Skin of body (tissue), 2 donors: Measurements from ENCODE around the gene TPSD1. TPM values are rescaled to one million over a fixed set of nuclear protein-coding genes. Genes with fewer than 3 reads are reported as not detected.
"Not testable (repeated sequence)": the region's sequence is repeated elsewhere in the genome, so short reads cannot be mapped to it uniquely, and the experiment has no call there.

Experiments used
- DNase-seq: peaks from one replicate; lab custom pipeline; 2025; lab: John Stamatoyannopoulos, UW
- total RNA-seq: library from RNA; depleted of rRNA; stranded (reverse); fragments of >200 nt; gene quantifications from one replicate; pipeline ENCODE4 v1.2.3, GENCODE V29; 2014

TPSD1 gene
- total RNA-seq, 1 donor from 2014 or later, result 1.3 TPM

GRCh38 chr16:1220841-1221627 lies 34.8 kb upstream of the TPSD1 start:
- no peak for DNase-seq

GRCh38 chr16:1221628-1222552 lies 34.0 kb upstream of the TPSD1 start:
- no peak for DNase-seq

- no peak for DNase-seq
These were observed 33.1 kb upstream of the TPSD1 start for GRCh38 chr16:1222553-1223354.

- DNase-seq, result no peak
These were observed 32.3 kb upstream of the TPSD1 start for GRCh38 chr16:1223355-1224214.

- DNase-seq, result no peak
These were observed 31.3 kb upstream of the TPSD1 start for GRCh38 chr16:1224558-1224957.

GRCh38 chr16:1225051-1225451 lies 30.8 kb upstream of the TPSD1 start, which contains the start of gene TPSG1:
Gene TPSG1 (minus strand): TSS chr16:1225268. CDS start chr16:1225252, 16 bp downstream.
- DNase-seq, result no peak

- not testable (repeated sequence) for DNase-seq
These were observed 30.0 kb upstream of the TPSD1 start for GRCh38 chr16:1225728-1226311.

GRCh38 chr16:1226692-1227091 lies 29.2 kb upstream of the TPSD1 start:
- DNase-seq, result not testable (repeated sequence)

GRCh38 chr16:1228227-1228626 lies 27.6 kb upstream of the TPSD1 start:
- DNase-seq, result not testable (repeated sequence)

- DNase-seq, result not testable (repeated sequence)
These were observed 26.4 kb upstream of the TPSD1 start for GRCh38 chr16:1229476-1229875.

GRCh38 chr16:1230084-1230470 lies 25.8 kb upstream of the TPSD1 start, which contains the start of gene TPSB2:
Gene TPSB2 (minus strand): TSS chr16:1230184. CDS start chr16:1229951, 233 bp downstream.
- DNase-seq, result not testable (repeated sequence)

- not testable (repeated sequence) for DNase-seq
These were observed 25.2 kb upstream of the TPSD1 start for GRCh38 chr16:1230471-1231212.

- DNase-seq, result not testable (repeated sequence)
These were observed 24.6 kb upstream of the TPSD1 start for GRCh38 chr16:1231301-1231700.

GRCh38 chr16:1232049-1232748 lies 23.7 kb upstream of the TPSD1 start:
- DNase-seq, result not testable (repeated sequence)

- DNase-seq, result not testable (repeated sequence)
These were observed 19.2 kb upstream of the TPSD1 start for GRCh38 chr16:1236659-1237058.

- DNase-seq, result no peak
These were observed 17.9 kb upstream of the TPSD1 start for GRCh38 chr16:1237990-1238389.

GRCh38 chr16:1238909-1239308 lies 17.0 kb upstream of the TPSD1 start:
- not testable (repeated sequence) for DNase-seq

GRCh38 chr16:1239575-1239974 lies 16.3 kb upstream of the TPSD1 start:
- not testable (repeated sequence) for DNase-seq
